CD14-positive monocyte (primary cell): ENCODE data around the gene OR6Y1. TPM values are rescaled to one million over a fixed set of nuclear protein-coding genes. Genes with fewer than 3 reads are reported as not detected.

Experiments used
- DNase-seq, 3 donors: peaks; one replicate each; pipeline ENCODE4 v3.0.0-alpha.2; 2011 to 2022
- H2AFZ ChIP-seq: 2 replicates; pipeline ENCODE4 v1.6.0; 2012; ENCODE audit warnings: mild to moderate bottlenecking, low read depth, low read length, inconsistent platforms; ENCODE audit not compliant: insufficient read depth, poor library complexity, severe bottlenecking
- H3K27ac ChIP-seq, 2 donors: 1 replicate in 1 of 2; 2 replicates in 1 of 2; pipeline ENCODE4 v1.5.1; 2012 to 2013; ENCODE audit warnings: low read length in 2 of 2, control low read depth in 1 of 2, inconsistent platforms in 1 of 2, low read depth in 1 of 2, mild to moderate bottlenecking in 1 of 2
- H3K27me3 ChIP-seq, 2 donors: one replicate each; pipeline versions ENCODE4 v1.6.0 to v1.6.1; 2011 to 2013; ENCODE audit warnings: low read length in 2 of 2; ENCODE audit not compliant: control insufficient read depth in 2 of 2, insufficient read depth in 2 of 2
- H3K36me3 ChIP-seq, 2 donors: replicated peaks in 1 of 2; 1 replicate in 1 of 2; 2 replicates in 1 of 2; pipeline versions ENCODE4 v1.5.1 to v1.6.1; 2012 to 2013; ENCODE audit warnings: low read length in 2 of 2, control low read depth in 1 of 2, inconsistent platforms in 1 of 2, mild to moderate bottlenecking in 1 of 2; ENCODE audit not compliant: insufficient read depth in 2 of 2, control insufficient read depth in 1 of 2
- H3K4me1 ChIP-seq, 2 donors: 1 replicate in 1 of 2; 2 replicates in 1 of 2; pipeline versions ENCODE4 v1.5.1 to v1.6.1; 2012 to 2013; ENCODE audit warnings: low read length in 2 of 2, control low read depth in 1 of 2, inconsistent platforms in 1 of 2, mild to moderate bottlenecking in 1 of 2, moderate library complexity in 1 of 2; ENCODE audit not compliant: insufficient read depth in 2 of 2, control insufficient read depth in 1 of 2
- H3K4me2 ChIP-seq: replicated peaks from 2 replicates; pipeline ENCODE3; 2012; ENCODE audit warnings: low read length, moderate library complexity, mild to moderate bottlenecking; ENCODE audit not compliant: poor library complexity, severe bottlenecking; ENCODE audit errors: extremely low read depth
- H3K4me3 ChIP-seq, 3 experiments: fragments of 200-600 bp in 1 of 3; sonication (generic) in 1 of 3; replicated peaks in 1 of 3; 1 replicate in 2 of 3; 2 replicates in 1 of 3; pipeline ENCODE4 v1.5.1; 2011 to 2013; ENCODE audit warnings: low read length in 3 of 3, mild to moderate bottlenecking in 3 of 3, control low read depth in 2 of 3, low read depth in 2 of 3, inconsistent platforms in 1 of 3, moderate library complexity in 1 of 3
- H3K79me2 ChIP-seq: 2 replicates; pipeline ENCODE4 v1.6.0; 2012; ENCODE audit warnings: mild to moderate bottlenecking, control low read depth, inconsistent platforms, low read length, moderate library complexity; ENCODE audit not compliant: insufficient read depth
- H3K9ac ChIP-seq: 2 replicates; pipeline ENCODE4 v1.6.0; 2017; ENCODE audit warnings: low read length, mild to moderate bottlenecking; ENCODE audit not compliant: insufficient read depth, poor library complexity, severe bottlenecking
- H3K9me3 ChIP-seq, 2 donors: replicated peaks in 1 of 2; 1 replicate in 1 of 2; 2 replicates in 1 of 2; pipeline versions ENCODE4 v1.5.1 to v1.6.1; 2012 to 2013; ENCODE audit warnings: low read length in 2 of 2, control low read depth in 1 of 2; ENCODE audit not compliant: control insufficient read depth in 1 of 2, insufficient read depth in 1 of 2
- H4K20me1 ChIP-seq: 2 replicates; pipeline ENCODE4 v1.6.0; 2012; ENCODE audit warnings: mild to moderate bottlenecking, low read length, control low read depth, moderate library complexity; ENCODE audit not compliant: insufficient read depth
- H3K27ac Mint-ChIP-seq, 7 donors: one replicate each; pipeline ENCODE4 v1.8.0; 2020; ENCODE audit warnings: mild to moderate bottlenecking in 7 of 7, mixed read lengths in 7 of 7, moderate library complexity in 6 of 7, inconsistent platforms in 2 of 7
- H3K27me3 Mint-ChIP-seq, 3 donors: one replicate each; pipeline ENCODE4 v1.8.0; 2021 to 2022; ENCODE audit warnings: low read depth in 3 of 3, mild to moderate bottlenecking in 3 of 3, mixed read lengths in 3 of 3, moderate library complexity in 3 of 3, inconsistent platforms in 1 of 3
- H3K36me3 Mint-ChIP-seq, 2 donors: one replicate each; pipeline ENCODE4 v1.8.0; 2020; ENCODE audit warnings: mixed read lengths in 2 of 2, inconsistent platforms in 1 of 2, mild to moderate bottlenecking in 1 of 2
- H3K4me1 Mint-ChIP-seq: one replicate; pipeline ENCODE4 v1.8.0; 2020; ENCODE audit warnings: mild to moderate bottlenecking, mixed read lengths
- H3K4me3 Mint-ChIP-seq, 2 donors: one replicate each; pipeline ENCODE4 v1.8.0; 2020; ENCODE audit warnings: mild to moderate bottlenecking in 2 of 2, mixed read lengths in 2 of 2, moderate library complexity in 1 of 2
- H3K9me3 Mint-ChIP-seq, 7 donors: one replicate each; pipeline ENCODE4 v1.8.0; 2020 to 2022; ENCODE audit warnings: mixed read lengths in 7 of 7, mild to moderate bottlenecking in 6 of 7, moderate library complexity in 6 of 7, inconsistent platforms in 2 of 7
- CTCF ChIP-seq: fragments of 200-600 bp; IDR thresholded peaks from one replicate; pipeline ENCODE4 v1.8.0; 2022; ENCODE audit warnings: antibody characterized with exemption, mild to moderate bottlenecking
- WGBS: methylation state at CpG from one replicate; pipeline ENCODE4 v1.1.5; 2013; ENCODE audit warnings: missing lambda C conversion rate; ENCODE audit not compliant: insufficient coverage; 5-methylcytosine and 5-hydroxymethylcytosine counted together
- intact Hi-C, 2 donors: fragments of 100-400 bp; cut with micrococcal nuclease; formaldehyde crosslinking; loops; one replicate each; pipeline versions ENCODE4 v1.15.0 to v1.15.1; 2023
- polyA minus RNA-seq: library from RNA; depleted of rRNA, polyadenylated mRNA; stranded (reverse); fragments of >200 nt; gene quantifications from 2 replicates; pipeline ENCODE4 v1.2.3, GENCODE V29; 2012
- polyA plus RNA-seq, 3 donors: library from polyadenylated mRNA; depleted of rRNA in 1 of 3; unstranded in 2 of 3; stranded (reverse) in 1 of 3; fragments of 300-500 nt in 2 of 3; fragments of >200 nt in 1 of 3; fragmentation: Illumina TruSeq in 2 of 3; gene quantifications; 1 replicate in 2 of 3; 2 replicates in 1 of 3; pipeline ENCODE4 v1.2.3, GENCODE V29; 2012 to 2021
- total RNA-seq, 12 experiments: library from RNA in 1 of 12; stranded (reverse) in 1 of 12; fragments of 120-200 nt in 1 of 12; gene quantifications; one replicate each; pipeline ENCODE4 v1.2.4 and lab custom pipeline; 2013 to 2026; ENCODE audit warnings: mixed read lengths in 6 of 12, inconsistent platforms in 1 of 12

OR6Y1 gene
- total RNA-seq (2013), result not detected
- polyA plus RNA-seq (not detected), polyA minus RNA-seq (not detected in 2 replicates), total RNA-seq (lab: John Stamatoyannopoulos, UW) (0 to 2.2 (median 0) reads per million in 11 experiments)

GRCh38 chr1:158554352-158554751 lies at the start of gene OR6Y1:
Gene OR6Y1 (minus strand): TSS chr1:158554405. CDS start chr1:158548105, 6,300 bp downstream.
- Histone ChIP-seq H3K27ac (no peak within 1 kb of the TSS), H3K36me3 (no peaks in the 10 kb centered on the region), H4K20me1 (no peaks in the 10 kb centered on the region), H3K79me2 (no peaks in the 10 kb centered on the region), H3K27me3 (no peaks in the 10 kb centered on the region), H3K9ac (no peak within 1 kb of the TSS), H2AFZ (no peak within 1 kb of the TSS), H3K4me2 (no peak within 1 kb of the TSS), H3K9me3 (no peaks in the 10 kb centered on the region), H3K4me3 (no peak within 1 kb of the TSS), H3K4me1 (no peaks in the 10 kb centered on the region)
- H3K4me3 Mint-ChIP-seq, result no peak within 1 kb of the TSS
- no peaks in the 10 kb centered on the region for H3K36me3 Mint-ChIP-seq
- WGBS, result no CpG with 5 or more reads among the region's 3 CpGs
- no peak within 1 kb of the TSS for H3K27ac Mint-ChIP-seq
- no peaks in the 10 kb centered on the region for H3K27me3 Mint-ChIP-seq
- H3K4me1 Mint-ChIP-seq, result no peaks in the 10 kb centered on the region
- DNase-seq, result no peak
- peaks cover 0 to 7% (median 0%) of the 10 kb centered on the region in 7 donors for H3K9me3 Mint-ChIP-seq
- TF ChIP-seq CTCF, result no peak
- intact Hi-C loops, result no loop called here

- Histone ChIP-seq H3K27ac (no peak overlapping the region), H3K9me3 (peaks cover 23 to 24% of the 10 kb centered on the region in 2 donors), H3K36me3 (no peaks in the 10 kb centered on the region), H3K4me2 (no peak overlapping the region), H2AFZ (no peak overlapping the region), H3K27me3 (no peaks in the 10 kb centered on the region), H3K9ac (no peak overlapping the region), H4K20me1 (no peaks in the 10 kb centered on the region), H3K4me3 (no peak overlapping the region), H3K4me1 (no peaks in the 10 kb centered on the region), H3K79me2 (no peaks in the 10 kb centered on the region)
- intact Hi-C loops, result no loop called here
- DNase-seq, result no peak
- peaks cover 0 to 3% (median 0%) of the 10 kb centered on the region in 3 donors for H3K27me3 Mint-ChIP-seq
- peaks cover 25 to 37% (median 35%) of the 10 kb centered on the region in 7 donors for H3K9me3 Mint-ChIP-seq
- H3K36me3 Mint-ChIP-seq, result peaks cover 0 to 3% of the 10 kb centered on the region in 2 donors
- no peak overlapping the region for H3K27ac Mint-ChIP-seq
- no CpG with 5 or more reads among the region's 2 CpGs for WGBS
- no peak overlapping the region for H3K4me3 Mint-ChIP-seq
- TF ChIP-seq CTCF, result no peak
- no peaks in the 10 kb centered on the region for H3K4me1 Mint-ChIP-seq
These were observed 46.5 kb upstream of the OR6Y1 start for GRCh38 chr1:158600735-158601134.
